Activated CD8-positive, alpha-beta memory T cell treated with anti-CD3 and anti-CD28 coated beads, Interleukin-2, amount 50 U/mL, for 24 hours (primary cell): Measurements from ENCODE around the gene NEGR1.

ENCODE experiments used
- DNase-seq: peaks from one replicate; pipeline ENCODE4 v3.0.0-alpha.2; 2020; ENCODE audit errors: extremely low read depth

The NEGR1 gene

GRCh38 chr1:72034827-72035226, 247.5 kb downstream of the NEGR1 start:
- no peak for DNase-seq

- no peak for DNase-seq
These were observed 259.0 kb downstream of the NEGR1 start for GRCh38 chr1:72023063-72023930.

GRCh38 chr1:72018562-72018961, 263.8 kb downstream of the NEGR1 start:
- no peak for DNase-seq

GRCh38 chr1:72015006-72015405, 267.3 kb downstream of the NEGR1 start:
- no peak for DNase-seq

- no peak for DNase-seq
These were observed 269.2 kb downstream of the NEGR1 start for GRCh38 chr1:72013161-72013560.

- no peak for DNase-seq
These were observed 270.6 kb downstream of the NEGR1 start for GRCh38 chr1:72011721-72012120.

GRCh38 chr1:72010094-72010431, 272.3 kb downstream of the NEGR1 start:
- DNase-seq, result no peak

- no peak for DNase-seq
These were observed 272.9 kb downstream of the NEGR1 start for GRCh38 chr1:72009173-72010093.

- no peak for DNase-seq
These were observed 275.0 kb downstream of the NEGR1 start for GRCh38 chr1:72007312-72007711.

GRCh38 chr1:72006092-72006491, 276.2 kb downstream of the NEGR1 start:
- no peak for DNase-seq

GRCh38 chr1:72003092-72003491, 279.2 kb downstream of the NEGR1 start:
- no peak for DNase-seq

GRCh38 chr1:72000809-72001208, 281.5 kb downstream of the NEGR1 start:
- DNase-seq, result no peak

- no peak for DNase-seq
These were observed 287.7 kb downstream of the NEGR1 start for GRCh38 chr1:71994646-71995045.

- DNase-seq, result no peak
These were observed 295.2 kb downstream of the NEGR1 start for GRCh38 chr1:71987181-71987580.

GRCh38 chr1:71986160-71986559, 296.2 kb downstream of the NEGR1 start:
- DNase-seq, result no peak

GRCh38 chr1:71980556-71980955, 301.8 kb downstream of the NEGR1 start:
- no peak for DNase-seq

- DNase-seq, result no peak
These were observed 302.5 kb downstream of the NEGR1 start for GRCh38 chr1:71979882-71980281.

GRCh38 chr1:71967670-71968069, 314.7 kb downstream of the NEGR1 start:
- no peak for DNase-seq

GRCh38 chr1:71964188-71964587, 318.2 kb downstream of the NEGR1 start:
- no peak for DNase-seq

- DNase-seq, result no peak
These were observed 325.6 kb downstream of the NEGR1 start for GRCh38 chr1:71956613-71957285.

- no peak for DNase-seq
These were observed 331.8 kb downstream of the NEGR1 start for GRCh38 chr1:71950579-71950978.

GRCh38 chr1:71949681-71950080, 332.7 kb downstream of the NEGR1 start:
- no peak for DNase-seq
